Colonic mucosa (tissue), 4 donors: ENCODE data around the gene ZSCAN21. TPM values are rescaled to one million over a fixed set of nuclear protein-coding genes. Genes with fewer than 3 reads are reported as not detected.

ENCODE experiments used
- DNase-seq: peaks from one replicate; pipeline ENCODE4 v3.0.0-alpha.2; 2020
- H3K27ac ChIP-seq: fragments of 200-600 bp; one replicate; pipeline ENCODE4 v1.8.0; 2021
- H3K27me3 ChIP-seq: fragments of 200-600 bp; one replicate; pipeline ENCODE4 v1.8.0; 2021
- H3K36me3 ChIP-seq: fragments of 200-600 bp; one replicate; pipeline ENCODE4 v1.8.0; 2021
- H3K4me1 ChIP-seq: fragments of 200-600 bp; one replicate; pipeline ENCODE4 v1.8.0; 2021; ENCODE audit warnings: mild to moderate bottlenecking
- H3K4me3 ChIP-seq: fragments of 200-600 bp; one replicate; pipeline ENCODE4 v1.8.0; 2021
- H3K9ac ChIP-seq, 2 donors: one replicate each; pipeline ENCODE4 v1.7.0; 2013; ENCODE audit warnings: control low read depth in 2 of 2, low read depth in 2 of 2, low read length in 2 of 2
- H3K9me3 ChIP-seq: fragments of 200-600 bp; one replicate; pipeline ENCODE4 v1.8.0; 2021
- intact Hi-C: fragments of 100-400 bp; cut with DNase I; formaldehyde crosslinking; loops from one replicate; pipeline ENCODE4 v1.14.1; 2022
- total RNA-seq, 2 donors: library from RNA; stranded (reverse); fragmentation: NEBNext Ultra II Directional in 1 of 2; extraction: Animal tissue kit (Norgen Biotek cat#: 25700) in 1 of 2; gene quantifications; one replicate each; pipeline ENCODE4 v1.2.1, GENCODE V29; 2021
- TF ChIP-seq, protein P1 (sequence below): fragments of 200-600 bp; IDR thresholded peaks from one replicate; pipeline ENCODE4 v1.8.0; 2022; ENCODE audit warnings: antibody characterized with exemption, mild to moderate bottlenecking
- donor health status: healthy.
- donor health status: DM: no; HTN: no; CAD: no.
- donor health status: DM: no; HTN: no; CAD: no.

Gene ZSCAN21
- total RNA-seq, 2 donors from 2014 or later, result 6.2 to 7.7 TPM

DNA sequence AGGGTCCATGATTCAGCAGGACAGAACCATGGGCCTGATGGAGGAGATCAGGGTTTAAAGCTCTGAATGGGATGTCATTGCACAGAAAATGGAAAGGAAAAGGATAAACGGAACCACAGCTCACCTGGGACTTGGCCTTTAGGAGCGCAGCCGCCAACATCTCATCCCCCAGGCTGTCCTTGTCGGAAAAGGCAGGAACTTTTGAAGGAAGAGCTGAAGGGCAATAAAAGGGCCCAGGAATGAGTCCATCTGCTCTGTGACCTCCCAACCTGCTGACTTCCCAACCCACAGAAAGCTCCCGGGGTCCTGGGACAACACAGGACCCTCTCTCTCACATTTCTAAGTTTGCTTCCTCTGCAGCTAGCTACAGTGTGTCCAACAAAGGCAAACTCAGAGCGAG lies 25.8 kb downstream of the ZSCAN21 start:
- Histone ChIP-seq H3K9ac (no peak overlapping the region), H3K27ac (no peak overlapping the region), H3K36me3 (peaks cover 36% of the 10 kb centered on the region), H3K4me1 (peaks cover 16% of the 10 kb centered on the region), H3K27me3 (no peaks in the 10 kb centered on the region), H3K4me3 (no peak overlapping the region), H3K9me3 (peaks cover 8% of the 10 kb centered on the region)
- intact Hi-C loops, result no loop called here
- TF ChIP-seq, protein P1, sequence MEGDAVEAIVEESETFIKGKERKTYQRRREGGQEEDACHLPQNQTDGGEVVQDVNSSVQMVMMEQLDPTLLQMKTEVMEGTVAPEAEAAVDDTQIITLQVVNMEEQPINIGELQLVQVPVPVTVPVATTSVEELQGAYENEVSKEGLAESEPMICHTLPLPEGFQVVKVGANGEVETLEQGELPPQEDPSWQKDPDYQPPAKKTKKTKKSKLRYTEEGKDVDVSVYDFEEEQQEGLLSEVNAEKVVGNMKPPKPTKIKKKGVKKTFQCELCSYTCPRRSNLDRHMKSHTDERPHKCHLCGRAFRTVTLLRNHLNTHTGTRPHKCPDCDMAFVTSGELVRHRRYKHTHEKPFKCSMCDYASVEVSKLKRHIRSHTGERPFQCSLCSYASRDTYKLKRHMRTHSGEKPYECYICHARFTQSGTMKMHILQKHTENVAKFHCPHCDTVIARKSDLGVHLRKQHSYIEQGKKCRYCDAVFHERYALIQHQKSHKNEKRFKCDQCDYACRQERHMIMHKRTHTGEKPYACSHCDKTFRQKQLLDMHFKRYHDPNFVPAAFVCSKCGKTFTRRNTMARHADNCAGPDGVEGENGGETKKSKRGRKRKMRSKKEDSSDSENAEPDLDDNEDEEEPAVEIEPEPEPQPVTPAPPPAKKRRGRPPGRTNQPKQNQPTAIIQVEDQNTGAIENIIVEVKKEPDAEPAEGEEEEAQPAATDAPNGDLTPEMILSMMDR, result no peak
- DNase-seq, result no peak

DNA sequence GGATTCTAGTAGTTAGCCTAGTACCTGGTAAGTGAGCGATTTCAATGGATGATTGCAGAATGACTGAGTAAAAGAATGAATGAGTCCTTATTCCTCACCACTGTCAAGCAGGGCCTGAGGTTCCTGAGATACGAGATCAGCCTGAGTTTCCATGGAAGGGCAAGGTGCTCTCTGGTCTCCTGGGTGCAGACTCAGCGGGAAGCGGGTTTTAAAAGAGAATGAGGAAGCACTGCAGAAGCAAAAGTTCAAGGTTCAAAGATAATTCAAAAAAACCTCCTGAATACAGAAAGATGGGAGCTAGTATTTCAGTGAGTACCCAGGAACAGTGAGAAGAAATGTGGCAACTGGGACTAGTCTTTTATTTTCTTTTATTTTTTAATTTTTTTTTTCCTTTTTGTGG lies 27.6 kb downstream of the ZSCAN21 start:
- no peaks in the 10 kb centered on the region for H3K9me3 ChIP-seq
- TF ChIP-seq, protein P1, result no peak
- no peak overlapping the region for H3K9ac ChIP-seq
- DNase-seq, result peak; percentile 54
- intact Hi-C loops, result no loop called here
- H3K36me3 ChIP-seq, result peaks cover 25% of the 10 kb centered on the region
- H3K27me3 ChIP-seq, result no peaks in the 10 kb centered on the region
- H3K4me3 ChIP-seq, result no peak overlapping the region
- peak overlapping the region; percentile 82 for H3K27ac ChIP-seq
- H3K4me1 ChIP-seq, result peaks cover 19% of the 10 kb centered on the region

DNA sequence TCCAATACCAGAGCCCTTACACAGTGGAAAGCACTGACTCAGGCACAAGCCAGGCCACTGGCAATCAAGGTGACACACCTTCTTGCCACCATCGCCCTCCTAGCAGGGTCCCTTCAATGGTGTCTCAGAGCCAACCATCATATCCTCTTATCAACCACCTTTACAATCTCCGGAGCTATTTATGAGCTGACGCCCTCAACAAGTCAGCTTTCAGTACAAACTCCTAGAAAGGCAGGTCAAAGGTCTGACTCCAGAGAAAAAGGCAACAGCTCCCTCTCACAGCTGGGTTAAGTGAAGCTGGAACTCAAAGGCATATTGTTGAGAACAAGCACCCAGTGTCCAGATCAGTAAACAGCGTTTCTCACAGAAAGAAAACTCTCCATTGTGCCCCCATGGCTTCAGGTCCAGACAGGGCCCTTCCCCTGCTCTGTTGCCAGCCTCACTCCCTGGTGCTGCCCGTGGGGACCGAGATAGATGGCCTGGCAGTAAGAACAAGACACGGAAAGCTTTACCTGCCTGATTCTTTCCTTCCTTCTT lies 29.5 kb downstream of the ZSCAN21 start:
- H3K27ac ChIP-seq, result peak overlapping the region; percentile 82
- peak overlapping the region; percentile 41 to 99 for H3K9ac ChIP-seq
- H3K36me3 ChIP-seq, result peaks cover 7% of the 10 kb centered on the region
- H3K4me3 ChIP-seq, result no peak overlapping the region
- peak; percentile 83 for DNase-seq
- TF ChIP-seq, protein P1, result no peak
- no peaks in the 10 kb centered on the region for H3K9me3 ChIP-seq
- intact Hi-C loops, result no loop called here
- H3K4me1 ChIP-seq, result peaks cover 19% of the 10 kb centered on the region
- no peaks in the 10 kb centered on the region for H3K27me3 ChIP-seq

DNA sequence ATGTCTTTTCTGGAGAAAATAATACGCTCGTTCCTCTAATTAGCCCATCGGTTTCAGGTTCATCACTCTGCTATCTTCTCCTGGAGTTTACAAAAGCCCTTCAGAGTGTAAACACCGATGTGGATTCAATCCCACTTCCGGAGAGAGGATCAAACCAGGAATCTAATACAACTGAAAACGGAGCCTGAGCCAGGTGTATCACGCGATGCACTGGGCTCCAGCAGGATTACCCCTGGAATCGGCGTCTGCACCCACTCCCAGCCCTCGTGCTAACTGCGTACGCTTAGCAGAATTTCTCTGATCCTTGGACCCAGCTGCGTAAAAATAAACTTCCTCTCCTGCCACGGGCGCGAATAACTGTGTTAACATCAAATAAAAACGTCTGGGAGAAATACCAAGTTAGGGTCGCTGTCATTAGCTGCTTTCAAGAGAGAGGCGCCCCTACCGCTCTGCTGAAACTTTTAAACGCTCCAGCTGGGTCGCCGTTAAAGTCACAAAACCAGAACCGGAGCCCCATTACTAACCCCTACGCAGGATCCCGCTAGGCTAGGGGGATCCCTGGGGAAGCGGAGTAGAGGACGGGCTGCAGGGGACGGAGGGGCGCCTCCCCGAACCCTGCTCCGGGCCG lies 31.4 kb downstream of the ZSCAN21 start:
- Histone ChIP-seq H3K9ac (peak overlapping the region; percentile 96 to 99), H3K4me3 (peak overlapping the region; percentile 97), H3K36me3 (no peaks in the 10 kb centered on the region), H3K4me1 (peaks cover 19% of the 10 kb centered on the region), H3K27ac (peak overlapping the region; percentile 82), H3K27me3 (no peaks in the 10 kb centered on the region), H3K9me3 (no peaks in the 10 kb centered on the region)
- intact Hi-C loops, result loop anchor here (5.0 kb wide), 2 partner anchors 34 to 89 kb away; partner anchors contain the start of gene ZSCAN21
- no peak for DNase-seq
- TF ChIP-seq, protein P1, result no peak

DNA sequence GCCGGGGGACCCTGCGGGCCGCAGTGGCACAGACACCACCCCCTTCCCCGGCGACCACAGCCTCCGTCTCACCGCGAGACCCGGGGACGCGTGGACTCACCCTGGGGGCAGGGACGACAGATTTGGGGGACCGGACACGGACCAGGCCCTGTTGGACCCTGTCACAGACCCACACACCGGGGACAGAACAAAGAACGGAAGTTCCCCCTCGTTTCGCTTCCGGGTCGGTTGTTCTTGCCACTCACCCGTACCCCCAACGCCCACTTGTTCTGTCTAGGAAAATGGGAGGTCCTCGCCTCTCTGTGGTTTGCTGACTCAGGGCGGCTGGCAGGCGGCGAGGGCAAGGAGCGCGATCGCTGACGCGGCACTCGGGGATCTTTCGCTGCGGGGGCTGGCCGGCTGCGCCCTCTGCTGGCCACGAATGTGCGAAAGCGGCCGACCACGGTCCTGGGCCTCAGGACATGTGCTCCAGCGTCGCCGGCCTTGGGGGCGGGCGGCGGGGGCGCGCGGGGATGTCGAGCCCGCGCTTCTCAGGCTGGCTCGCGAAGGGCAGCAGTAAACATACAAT lies 32.0 kb downstream of the ZSCAN21 start, which contains the start of gene ZNF3:
Gene ZNF3, minus strand, starts transcription at position 189 of the 568 bp plus-strand sequence. CDS start 4,366 bp downstream, outside the sequence.
- H3K9me3 ChIP-seq, result no peaks in the 10 kb centered on the region
- H3K36me3 ChIP-seq, result no peaks in the 10 kb centered on the region
- H3K9ac ChIP-seq, result peak within 1 kb of the TSS; percentile 96 to 99
- peak; percentile 99 for DNase-seq
- H3K27me3 ChIP-seq, result no peaks in the 10 kb centered on the region
- H3K4me3 ChIP-seq, result peak within 1 kb of the TSS; percentile 97
- intact Hi-C loops, result loop anchor here (5.0 kb wide), 2 partner anchors 34 to 89 kb away; partner anchors contain the start of gene ZSCAN21
- TF ChIP-seq, protein P1, result peak; percentile 94
- peaks cover 19% of the 10 kb centered on the region for H3K4me1 ChIP-seq
- peak within 1 kb of the TSS; percentile 82 for H3K27ac ChIP-seq
